Measurements from ENCODE around the gene ING1.
"Not testable (repeated sequence)": the region's sequence is repeated elsewhere in the genome, so short reads cannot be mapped to it uniquely, and the experiment has no call there.

DNA sequence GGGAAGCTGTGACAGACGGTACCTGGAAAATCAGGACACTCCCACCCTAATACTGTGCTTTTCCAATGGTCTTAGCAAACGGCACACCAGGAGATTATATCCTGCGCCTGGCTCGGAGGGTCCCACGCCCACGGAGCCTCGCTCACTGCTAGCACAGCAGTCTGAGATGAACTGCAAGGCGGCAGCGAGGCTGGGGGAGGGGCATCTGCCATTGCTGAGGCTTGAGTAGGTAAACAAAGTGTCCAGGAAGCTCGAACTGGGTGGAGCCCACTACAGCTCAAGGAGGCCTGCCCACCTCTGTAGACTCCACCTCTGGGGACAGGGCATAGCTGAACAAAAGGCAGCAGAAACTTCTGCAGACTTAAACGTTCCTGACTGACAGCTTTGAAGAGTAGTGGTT, 43.7 kb upstream of the ING1 start:
- TF ChIP-seq POLR2A (IDR thresholded peaks at IDR 0.05; ENCODE audit: low read length); GATA1 (IDR thresholded peaks at IDR 0.05; ENCODE audit: low read depth, low read length): not testable (repeated sequence)

All from erythroblast (primary cell).